SK-N-SH (cell line): ENCODE data around the gene CNFN.

ENCODE experiments used
- EP300 ChIP-seq, 2 experiments: IDR thresholded peaks; 2 replicates each; pipeline versions ENCODE4 v1.4.0 to v1.6.1; 2012; ENCODE audit warnings: borderline replicate concordance in 1 of 2, low read depth in 1 of 2, low read length in 1 of 2
- GABPA ChIP-seq: IDR thresholded peaks from 2 replicates; pipeline ENCODE4 v1.4.0; 2012; ENCODE audit warnings: low read depth, mild to moderate bottlenecking
- JUND ChIP-seq: IDR thresholded peaks from 2 replicates; pipeline ENCODE4 v1.4.0; 2012
- MXI1 ChIP-seq: IDR thresholded peaks from 2 replicates; pipeline ENCODE4 v1.6.1; 2012; ENCODE audit warnings: mild to moderate bottlenecking, low read depth, low read length, improper control_type of control experiment
- NRF1 ChIP-seq: IDR thresholded peaks from 2 replicates; pipeline ENCODE4 v1.6.1; 2012; ENCODE audit warnings: low read depth, mild to moderate bottlenecking, low read length
- POLR2AphosphoS5 ChIP-seq: IDR thresholded peaks from 2 replicates; pipeline ENCODE4 v1.6.1; 2012; ENCODE audit warnings: low read depth, low read length
- RXRA ChIP-seq: IDR thresholded peaks from 2 replicates; pipeline ENCODE4 v1.4.0; 2012; ENCODE audit warnings: low read depth, mild to moderate bottlenecking, borderline replicate concordance
- SIN3A ChIP-seq: IDR thresholded peaks from 2 replicates; pipeline ENCODE4 v1.6.1; 2012; ENCODE audit warnings: low read depth, mild to moderate bottlenecking, low read length, moderate library complexity, borderline replicate concordance
- TAF1 ChIP-seq: IDR thresholded peaks from 2 replicates; pipeline ENCODE4 v1.6.1; 2012; ENCODE audit warnings: low read depth, mild to moderate bottlenecking, low read length, moderate library complexity, borderline replicate concordance
- YY1 ChIP-seq: IDR thresholded peaks from 2 replicates; pipeline ENCODE4 v1.4.0; 2012; ENCODE audit warnings: low read depth, mild to moderate bottlenecking
- TF ChIP-seq, protein P1 (sequence below): fragments of 200-600 bp; sonication (generic); IDR thresholded peaks from 2 replicates; pipeline ENCODE4 v1.6.1; 2017; ENCODE audit warnings: antibody characterized with exemption, mild to moderate bottlenecking, moderate library complexity
- TF ChIP-seq, protein P2 (sequence below): IDR thresholded peaks from 2 replicates; pipeline ENCODE4 v1.4.0; 2012; ENCODE audit warnings: low read depth
- TF ChIP-seq, protein P3 (sequence below): IDR thresholded peaks from 2 replicates; pipeline ENCODE4; 2012

DNA sequence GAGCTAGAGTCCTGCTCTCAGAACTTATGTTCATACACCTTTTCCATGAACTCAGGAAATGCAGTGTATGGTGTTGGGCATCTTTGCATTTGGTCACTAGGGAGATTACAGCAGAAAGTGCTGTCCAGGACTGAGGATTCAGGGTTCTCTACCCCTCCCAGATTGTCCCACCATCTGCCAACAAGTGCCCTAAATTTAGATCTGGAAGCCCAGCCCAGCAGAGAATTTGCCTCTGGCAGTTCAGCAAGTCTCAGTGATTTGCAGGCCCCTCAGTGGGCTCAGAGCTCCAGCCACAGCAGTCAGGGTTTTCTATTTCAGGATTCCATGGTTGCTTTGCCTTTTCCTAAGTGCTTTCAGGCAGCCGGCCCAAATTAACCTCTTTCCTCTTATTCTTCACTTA, 23.4 kb downstream of the CNFN start:
- TF ChIP-seq, protein P1, sequence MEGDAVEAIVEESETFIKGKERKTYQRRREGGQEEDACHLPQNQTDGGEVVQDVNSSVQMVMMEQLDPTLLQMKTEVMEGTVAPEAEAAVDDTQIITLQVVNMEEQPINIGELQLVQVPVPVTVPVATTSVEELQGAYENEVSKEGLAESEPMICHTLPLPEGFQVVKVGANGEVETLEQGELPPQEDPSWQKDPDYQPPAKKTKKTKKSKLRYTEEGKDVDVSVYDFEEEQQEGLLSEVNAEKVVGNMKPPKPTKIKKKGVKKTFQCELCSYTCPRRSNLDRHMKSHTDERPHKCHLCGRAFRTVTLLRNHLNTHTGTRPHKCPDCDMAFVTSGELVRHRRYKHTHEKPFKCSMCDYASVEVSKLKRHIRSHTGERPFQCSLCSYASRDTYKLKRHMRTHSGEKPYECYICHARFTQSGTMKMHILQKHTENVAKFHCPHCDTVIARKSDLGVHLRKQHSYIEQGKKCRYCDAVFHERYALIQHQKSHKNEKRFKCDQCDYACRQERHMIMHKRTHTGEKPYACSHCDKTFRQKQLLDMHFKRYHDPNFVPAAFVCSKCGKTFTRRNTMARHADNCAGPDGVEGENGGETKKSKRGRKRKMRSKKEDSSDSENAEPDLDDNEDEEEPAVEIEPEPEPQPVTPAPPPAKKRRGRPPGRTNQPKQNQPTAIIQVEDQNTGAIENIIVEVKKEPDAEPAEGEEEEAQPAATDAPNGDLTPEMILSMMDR: no peak
- TF ChIP-seq JUND (no peak), SIN3A (no peak), TAF1 (no peak), GABPA (no peak), EP300 (IDR thresholded peaks at IDR 0.05; ENCODE audit: borderline replicate concordance in 1 of 2, low read depth in 1 of 2, low read length in 1 of 2) (no peak), POLR2AphosphoS5 (no peak), YY1 (no peak), MXI1 (no peak), RXRA (no peak), NRF1 (no peak)
- TF ChIP-seq, protein P2, sequence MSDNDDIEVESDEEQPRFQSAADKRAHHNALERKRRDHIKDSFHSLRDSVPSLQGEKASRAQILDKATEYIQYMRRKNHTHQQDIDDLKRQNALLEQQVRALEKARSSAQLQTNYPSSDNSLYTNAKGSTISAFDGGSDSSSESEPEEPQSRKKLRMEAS: no peak
- TF ChIP-seq, protein P3, sequence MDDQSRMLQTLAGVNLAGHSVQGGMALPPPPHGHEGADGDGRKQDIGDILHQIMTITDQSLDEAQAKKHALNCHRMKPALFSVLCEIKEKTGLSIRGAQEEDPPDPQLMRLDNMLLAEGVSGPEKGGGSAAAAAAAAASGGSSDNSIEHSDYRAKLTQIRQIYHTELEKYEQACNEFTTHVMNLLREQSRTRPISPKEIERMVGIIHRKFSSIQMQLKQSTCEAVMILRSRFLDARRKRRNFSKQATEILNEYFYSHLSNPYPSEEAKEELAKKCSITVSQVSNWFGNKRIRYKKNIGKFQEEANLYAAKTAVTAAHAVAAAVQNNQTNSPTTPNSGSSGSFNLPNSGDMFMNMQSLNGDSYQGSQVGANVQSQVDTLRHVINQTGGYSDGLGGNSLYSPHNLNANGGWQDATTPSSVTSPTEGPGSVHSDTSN: no peak
